Gastroesophageal sphincter (tissue), 4 donors: ENCODE data around the gene MAPK1IP1L. TPM values are rescaled to one million over a fixed set of nuclear protein-coding genes. Genes with fewer than 3 reads are reported as not detected.
"Not testable (repeated sequence)": the region's sequence is repeated elsewhere in the genome, so short reads cannot be mapped to it uniquely, and the experiment has no call there.

Source experiments
- ATAC-seq: fragments of 150-250 bp; one replicate; pipeline ENCODE4 v1.9.1; 2016; ENCODE audit warnings: mild to moderate bottlenecking, moderate library complexity
- H3K27ac ChIP-seq, 4 donors: fragments of 200-600 bp; sonication (generic) in 3 of 4; 1 replicate in 3 of 4; 2 replicates in 1 of 4; pipeline ENCODE4 v1.5.1; 2016 to 2019
- H3K27me3 ChIP-seq: fragments of 200-600 bp; sonication (generic); one replicate; pipeline ENCODE4 v1.5.1; 2019
- H3K36me3 ChIP-seq, 2 donors: fragments of 200-600 bp; sonication (generic); one replicate each; pipeline ENCODE4 v1.5.1; 2019; ENCODE audit warnings: control low read depth in 1 of 2
- H3K4me1 ChIP-seq, 3 donors: fragments of 200-600 bp; sonication (generic); 1 replicate in 2 of 3; 2 replicates in 1 of 3; pipeline ENCODE4 v1.5.1; 2016 to 2019; ENCODE audit warnings: control low read depth in 2 of 3
- H3K4me3 ChIP-seq, 2 donors: fragments of 200-600 bp; sonication (generic); one replicate each; pipeline ENCODE4 v1.5.1; 2019; ENCODE audit warnings: mild to moderate bottlenecking in 1 of 2, moderate library complexity in 1 of 2
- H3K9me3 ChIP-seq, 3 donors: fragments of 200-600 bp; sonication (generic); one replicate each; pipeline ENCODE4 v1.5.1; 2017 to 2019; ENCODE audit warnings: control low read depth in 2 of 3
- EP300 ChIP-seq: sonication (generic); formaldehyde crosslinking; IDR thresholded peaks from one replicate; pipeline ENCODE4 v1.6.1; 2017; ENCODE audit warnings: antibody characterized with exemption, mild to moderate bottlenecking
- POLR2A ChIP-seq, 2 donors: fragments of 450-650 bp; IDR thresholded peaks; one replicate each; pipeline ENCODE4 v1.6.1; 2017; ENCODE audit warnings: antibody characterized with exemption in 2 of 2, mild to moderate bottlenecking in 2 of 2, moderate library complexity in 1 of 2
- POLR2AphosphoS5 ChIP-seq: sonication (generic); formaldehyde crosslinking; IDR thresholded peaks from one replicate; pipeline ENCODE4 v1.6.1; 2017; ENCODE audit warnings: antibody characterized with exemption
- WGBS, 2 donors: methylation state at CpG; one replicate each; pipeline ENCODE4 v1.1.5; 2018; ENCODE audit warnings: low coverage in 1 of 2; 5-methylcytosine and 5-hydroxymethylcytosine counted together
- total RNA-seq, 4 donors: library from RNA; depleted of rRNA; stranded (reverse); fragments of >200 nt; gene quantifications; one replicate each; pipeline ENCODE4 v1.1.0, GENCODE V29; 2016
- TF ChIP-seq, protein P1 (sequence below), 4 experiments: fragments of 200-600 bp in 2 of 4; fragments of 450-650 bp in 2 of 4; sonication (generic) in 1 of 4; IDR thresholded peaks; one replicate each; pipeline ENCODE4 v1.5.1; 2017 to 2019; ENCODE audit warnings: antibody characterized with exemption in 4 of 4, mild to moderate bottlenecking in 2 of 4, moderate library complexity in 2 of 4

MAPK1IP1L gene
- total RNA-seq, 4 donors from 2014 or later = 65.5 to 92.3 (median 73.5) TPM

DNA sequence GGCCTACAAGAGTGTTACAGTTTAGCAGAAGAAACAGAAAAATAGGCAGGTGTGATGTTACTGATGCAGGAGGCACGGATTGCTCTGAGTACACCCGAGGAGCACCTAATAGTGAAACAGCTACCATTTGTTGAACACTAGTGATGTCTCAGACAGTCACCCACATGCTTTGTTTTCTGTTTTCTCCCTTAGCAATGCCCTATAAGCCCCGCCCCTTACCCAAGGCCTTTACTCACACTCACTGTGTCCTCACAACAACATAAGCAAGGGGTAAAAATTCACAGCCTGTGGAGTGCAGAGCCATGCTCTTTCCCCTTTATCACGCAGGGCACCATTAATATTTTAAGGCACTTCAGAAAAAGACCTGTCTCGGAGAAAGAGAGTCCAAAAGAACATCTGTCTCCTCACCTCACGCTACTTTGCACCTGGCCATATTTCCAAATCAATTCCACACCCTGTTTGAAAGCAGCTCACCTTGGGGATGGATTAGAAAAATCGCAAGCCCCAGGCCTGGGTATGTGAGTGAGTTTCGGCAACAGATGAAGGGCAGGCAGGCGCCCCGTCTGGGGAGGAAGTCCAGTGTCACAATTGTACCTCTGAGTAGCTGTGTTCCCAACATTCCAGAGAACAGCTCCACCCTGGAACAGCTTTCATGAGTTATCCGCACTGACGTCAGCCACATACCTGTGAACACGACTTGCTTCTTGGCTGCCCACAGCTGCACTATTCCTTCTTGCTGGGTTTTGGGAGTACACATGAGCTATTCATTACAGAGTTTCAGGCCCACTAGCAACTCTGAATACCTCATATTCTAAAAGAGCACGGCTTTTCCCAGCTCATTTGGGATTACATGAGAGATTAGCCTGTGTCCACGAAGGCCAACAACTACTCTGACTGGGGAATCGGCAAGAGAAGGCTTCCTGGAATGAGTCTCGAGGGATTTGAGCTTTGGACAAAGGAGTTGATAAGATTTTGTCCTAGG lies 26.0 kb downstream of the MAPK1IP1L start:
- Histone ChIP-seq H3K4me3 (no peak overlapping the region), H3K9me3 (no peaks in the 10 kb centered on the region), H3K4me1 (peaks cover 3 to 26% (median 6%) of the 10 kb centered on the region in 3 donors), H3K36me3 (no peaks in the 10 kb centered on the region), H3K27me3 (no peaks in the 10 kb centered on the region), H3K27ac (no peak overlapping the region)
- WGBS, 2 donors = 74 to 87% methylated on average over 9 to 15 of the region's 17 CpGs
- no peak for ATAC-seq
- TF ChIP-seq POLR2A (IDR thresholded peaks at IDR 0.05) = no peak
- TF ChIP-seq, protein P1, sequence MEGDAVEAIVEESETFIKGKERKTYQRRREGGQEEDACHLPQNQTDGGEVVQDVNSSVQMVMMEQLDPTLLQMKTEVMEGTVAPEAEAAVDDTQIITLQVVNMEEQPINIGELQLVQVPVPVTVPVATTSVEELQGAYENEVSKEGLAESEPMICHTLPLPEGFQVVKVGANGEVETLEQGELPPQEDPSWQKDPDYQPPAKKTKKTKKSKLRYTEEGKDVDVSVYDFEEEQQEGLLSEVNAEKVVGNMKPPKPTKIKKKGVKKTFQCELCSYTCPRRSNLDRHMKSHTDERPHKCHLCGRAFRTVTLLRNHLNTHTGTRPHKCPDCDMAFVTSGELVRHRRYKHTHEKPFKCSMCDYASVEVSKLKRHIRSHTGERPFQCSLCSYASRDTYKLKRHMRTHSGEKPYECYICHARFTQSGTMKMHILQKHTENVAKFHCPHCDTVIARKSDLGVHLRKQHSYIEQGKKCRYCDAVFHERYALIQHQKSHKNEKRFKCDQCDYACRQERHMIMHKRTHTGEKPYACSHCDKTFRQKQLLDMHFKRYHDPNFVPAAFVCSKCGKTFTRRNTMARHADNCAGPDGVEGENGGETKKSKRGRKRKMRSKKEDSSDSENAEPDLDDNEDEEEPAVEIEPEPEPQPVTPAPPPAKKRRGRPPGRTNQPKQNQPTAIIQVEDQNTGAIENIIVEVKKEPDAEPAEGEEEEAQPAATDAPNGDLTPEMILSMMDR (IDR thresholded peaks at IDR 0.05) = no peak
- no peak for TF ChIP-seq POLR2AphosphoS5
- no peak for TF ChIP-seq EP300

DNA sequence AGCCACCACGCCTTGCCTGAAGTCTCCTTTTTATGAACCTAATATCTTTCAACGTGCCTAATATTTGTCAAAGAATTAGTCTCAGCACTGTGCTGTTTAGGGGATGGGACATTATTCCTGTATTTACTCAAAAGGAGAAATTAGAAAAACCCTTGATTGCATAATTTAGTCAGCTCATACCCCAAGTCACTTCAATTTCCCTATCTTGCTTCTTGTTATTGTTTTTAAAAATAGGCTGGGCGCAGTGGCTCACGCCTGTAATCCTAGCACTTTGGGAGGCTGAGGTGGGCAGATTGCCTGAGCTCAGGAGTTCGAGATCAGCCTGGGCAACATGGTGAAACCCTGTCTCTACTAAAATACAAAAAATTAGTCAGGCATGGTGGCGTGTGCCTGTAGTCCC lies 28.5 kb downstream of the MAPK1IP1L start:
- 89 to 94% methylated on average over 3 to 6 of the region's 6 CpGs for WGBS, 2 donors
- H3K27ac ChIP-seq, H3K27me3 ChIP-seq, ATAC-seq, H3K36me3 ChIP-seq, H3K4me1 ChIP-seq, H3K4me3 ChIP-seq, H3K9me3 ChIP-seq: not testable (repeated sequence)

DNA sequence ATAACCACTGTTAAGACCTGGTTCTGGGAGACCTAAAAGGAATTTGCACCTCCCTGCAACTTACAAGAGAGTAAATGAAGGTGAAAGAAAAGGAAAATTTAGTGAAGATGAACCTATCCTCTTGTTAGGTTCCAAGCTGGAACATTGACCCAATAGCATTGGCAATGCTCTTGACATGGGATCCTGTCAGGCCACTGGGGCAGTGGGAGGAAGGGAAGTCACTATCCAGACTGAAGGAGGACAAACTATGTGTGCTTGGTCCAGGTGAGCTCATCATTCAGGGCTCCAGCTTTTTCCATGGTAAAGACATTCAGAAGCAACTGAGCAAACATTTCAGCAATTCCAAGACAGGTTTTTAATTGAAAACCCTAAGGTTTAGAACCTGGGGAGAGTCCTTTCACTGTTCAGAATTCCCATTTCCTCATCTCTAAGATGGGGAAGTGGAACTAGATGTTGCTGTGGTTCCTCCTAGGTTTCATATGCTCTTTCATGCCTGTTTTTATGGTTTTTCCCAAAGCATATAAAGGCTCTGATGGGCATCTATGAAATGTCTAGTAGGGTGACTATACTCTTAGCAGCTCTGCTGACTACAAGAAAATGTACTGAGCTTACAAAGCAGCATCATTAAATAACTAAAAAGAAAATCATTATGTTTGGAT lies 33.1 kb downstream of the MAPK1IP1L start:
- no peaks in the 10 kb centered on the region for H3K9me3 ChIP-seq
- no peak overlapping the region for H3K4me3 ChIP-seq
- H3K36me3 ChIP-seq = no peaks in the 10 kb centered on the region
- TF ChIP-seq POLR2AphosphoS5 (no peak), POLR2A (IDR thresholded peaks at IDR 0.05) (no peak), EP300 (no peak)
- TF ChIP-seq, protein P1 (IDR thresholded peaks at IDR 0.05) = no peak
- no peaks in the 10 kb centered on the region for H3K27me3 ChIP-seq
- ATAC-seq = no peak
- no peak overlapping the region for H3K27ac ChIP-seq
- peaks cover 0 to 4% (median 0%) of the 10 kb centered on the region in 3 donors for H3K4me1 ChIP-seq

DNA sequence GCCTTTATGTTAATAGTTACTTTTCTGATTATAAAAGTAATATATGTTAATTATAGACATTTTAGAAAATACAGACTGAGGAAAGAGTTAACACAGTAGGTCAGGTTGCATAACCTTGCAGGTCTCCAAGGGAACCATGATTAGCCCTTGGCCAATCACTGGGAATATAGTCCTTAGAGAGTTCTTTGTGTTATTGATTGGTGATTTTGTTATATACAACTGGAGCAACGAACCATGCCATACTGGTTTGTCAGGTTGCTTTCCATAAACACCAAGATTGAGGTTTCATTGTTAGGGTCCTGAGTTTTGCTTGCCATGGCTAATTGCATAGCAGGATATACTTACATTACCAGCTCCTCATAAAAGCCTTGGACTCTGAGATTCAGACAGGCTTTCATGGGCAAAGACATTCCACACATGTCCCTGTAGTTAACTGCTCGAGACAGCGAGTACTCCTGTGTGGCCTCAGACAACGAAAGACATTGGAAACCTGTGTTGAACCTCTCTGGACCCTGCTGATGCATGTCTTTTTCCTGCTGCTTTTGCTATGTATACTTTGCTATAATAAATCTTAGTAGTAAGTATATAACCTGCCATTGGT lies 33.7 kb downstream of the MAPK1IP1L start:
- ATAC-seq = no peak
- no peaks in the 10 kb centered on the region for H3K9me3 ChIP-seq
- H3K4me3 ChIP-seq = no peak overlapping the region
- no peaks in the 10 kb centered on the region for H3K27me3 ChIP-seq
- no peak overlapping the region for H3K27ac ChIP-seq
- peaks cover 0 to 10% (median 0%) of the 10 kb centered on the region in 3 donors for H3K4me1 ChIP-seq
- TF ChIP-seq POLR2A (IDR thresholded peaks at IDR 0.05) (no peak), EP300 (no peak), POLR2AphosphoS5 (no peak)
- TF ChIP-seq, protein P1 (IDR thresholded peaks at IDR 0.05) = no peak
- H3K36me3 ChIP-seq = no peaks in the 10 kb centered on the region
- WGBS, 2 donors = 71 to 78% methylated on average over 4 of the region's 4 CpGs

DNA sequence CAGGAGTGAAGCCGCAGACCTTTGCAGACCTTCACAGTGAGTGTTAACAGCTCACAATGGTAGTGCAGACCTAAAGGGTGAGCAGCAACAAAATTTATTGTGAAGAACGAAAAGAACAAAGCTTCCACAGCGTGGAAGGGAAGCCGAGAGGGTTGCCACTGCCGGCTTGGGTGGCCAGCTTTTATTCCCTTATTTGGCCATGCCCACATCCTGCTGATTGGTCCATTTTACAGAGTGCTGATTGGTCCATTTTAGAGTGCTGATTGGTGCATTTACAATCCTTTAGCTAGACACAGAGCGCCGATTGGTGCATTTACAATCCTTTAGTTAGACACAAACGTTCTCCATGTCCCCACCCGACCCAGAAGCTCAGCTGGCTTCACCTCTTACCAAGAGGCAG lies 35.5 kb downstream of the MAPK1IP1L start:
- H3K36me3 ChIP-seq = no peaks in the 10 kb centered on the region
- no peaks in the 10 kb centered on the region for H3K27me3 ChIP-seq
- H3K27ac ChIP-seq = no peak overlapping the region
- TF ChIP-seq POLR2AphosphoS5 = no peak
- TF ChIP-seq EP300 = no peak
- no peak for TF ChIP-seq POLR2A (IDR thresholded peaks at IDR 0.05)
- TF ChIP-seq, protein P1 (IDR thresholded peaks at IDR 0.05) = no peak
- no peak overlapping the region for H3K4me3 ChIP-seq
- no peak for ATAC-seq
- no peaks in the 10 kb centered on the region for H3K9me3 ChIP-seq
- H3K4me1 ChIP-seq = peaks cover 0 to 17% (median 0%) of the 10 kb centered on the region in 3 donors
- WGBS, 2 donors = 83 to 96% methylated on average over 4 to 5 of the region's 9 CpGs
